ENCODE results near the gene HIP1. TPM values are rescaled to one million over a fixed set of nuclear protein-coding genes. Genes with fewer than 3 reads are reported as not detected.
"Not testable (repeated sequence)": the region's sequence is repeated elsewhere in the genome, so short reads cannot be mapped to it uniquely, and the experiment has no call there.

HIP1 gene
- total RNA-seq, 1 experiment from 2014 or later: 13.7 TPM

DNA sequence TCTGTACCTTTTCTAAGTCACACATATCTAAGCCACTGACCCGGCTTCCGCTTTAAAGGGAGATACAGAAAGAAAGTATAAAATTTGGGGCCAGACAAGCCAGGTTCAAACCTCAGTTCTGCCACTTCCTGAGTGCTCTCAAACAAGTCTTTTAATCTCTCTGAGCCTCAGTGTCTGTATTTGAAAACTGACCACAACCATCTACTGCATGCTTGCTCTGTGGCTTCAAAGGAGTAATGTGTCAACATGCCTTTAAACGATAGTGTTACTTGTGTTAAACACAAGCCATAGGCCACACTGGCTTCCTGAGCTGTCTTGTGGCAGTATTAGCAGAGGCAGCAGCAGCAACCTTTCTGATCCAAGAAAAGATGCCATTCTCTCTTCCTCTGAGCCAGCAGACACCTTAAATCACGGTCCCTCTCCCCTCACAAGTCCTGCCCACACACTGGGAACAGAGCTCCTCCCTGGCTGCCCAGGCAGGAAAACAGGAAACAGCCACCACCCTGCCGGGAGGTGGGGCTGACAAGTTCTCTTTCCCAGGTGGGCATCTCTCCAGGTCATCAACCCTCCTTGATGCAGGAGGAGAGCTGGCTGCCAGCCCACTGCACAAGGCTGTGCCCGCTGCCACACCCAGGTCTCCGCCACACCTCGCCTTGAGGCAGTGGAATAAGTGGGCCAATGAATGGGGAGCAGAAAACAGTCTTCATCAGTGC lies 10.7 kb downstream of the HIP1 start:
- Mint-ChIP-seq H3K27me3 (ENCODE audit: insufficient read depth, unreplicated experiment) (no peaks in the 10 kb centered on the region), H3K4me1 (ENCODE audit: low read depth, unreplicated experiment) (peaks cover 5% of the 10 kb centered on the region), H3K36me3 (ENCODE audit: insufficient read depth, unreplicated experiment) (no peaks in the 10 kb centered on the region), H3K27ac (ENCODE audit: unreplicated experiment) (no peak overlapping the region), H3K4me3 (ENCODE audit: unreplicated experiment) (no peak overlapping the region), H3K9me3 (ENCODE audit: unreplicated experiment) (no peaks in the 10 kb centered on the region)
- TF ChIP-seq, protein P1, sequence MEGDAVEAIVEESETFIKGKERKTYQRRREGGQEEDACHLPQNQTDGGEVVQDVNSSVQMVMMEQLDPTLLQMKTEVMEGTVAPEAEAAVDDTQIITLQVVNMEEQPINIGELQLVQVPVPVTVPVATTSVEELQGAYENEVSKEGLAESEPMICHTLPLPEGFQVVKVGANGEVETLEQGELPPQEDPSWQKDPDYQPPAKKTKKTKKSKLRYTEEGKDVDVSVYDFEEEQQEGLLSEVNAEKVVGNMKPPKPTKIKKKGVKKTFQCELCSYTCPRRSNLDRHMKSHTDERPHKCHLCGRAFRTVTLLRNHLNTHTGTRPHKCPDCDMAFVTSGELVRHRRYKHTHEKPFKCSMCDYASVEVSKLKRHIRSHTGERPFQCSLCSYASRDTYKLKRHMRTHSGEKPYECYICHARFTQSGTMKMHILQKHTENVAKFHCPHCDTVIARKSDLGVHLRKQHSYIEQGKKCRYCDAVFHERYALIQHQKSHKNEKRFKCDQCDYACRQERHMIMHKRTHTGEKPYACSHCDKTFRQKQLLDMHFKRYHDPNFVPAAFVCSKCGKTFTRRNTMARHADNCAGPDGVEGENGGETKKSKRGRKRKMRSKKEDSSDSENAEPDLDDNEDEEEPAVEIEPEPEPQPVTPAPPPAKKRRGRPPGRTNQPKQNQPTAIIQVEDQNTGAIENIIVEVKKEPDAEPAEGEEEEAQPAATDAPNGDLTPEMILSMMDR (IDR thresholded peaks at IDR 0.05; ENCODE audit: insufficient read depth in 1 of 2, low read depth in 1 of 2, low read length in 1 of 2, severe bottlenecking in 1 of 2, unreplicated experiment in 1 of 2): no peak
- H3K36me3 ChIP-seq (ENCODE audit: control insufficient read depth, insufficient read depth, low read length): no peaks in the 10 kb centered on the region
- no peaks in the 10 kb centered on the region for H3K4me1 ChIP-seq
- ChIA-PET POLR2A (no interaction called here), CTCF (interaction anchor here (1.3 kb wide), 1 partner anchor 34 kb away, joined by 5 read pairs; no protein-coding TSS in a partner anchor)
- H3K9me3 ChIP-seq: no peaks in the 10 kb centered on the region
- intact Hi-C loops (cut with micrococcal nuclease; ENCODE audit: unreplicated experiment): no loop called here
- no peak overlapping the region for H3K4me3 ChIP-seq (ENCODE audit: low read depth, low read length)
- BruUV-seq (replicated peaks): no TSS peak
- H3K27me3 ChIP-seq (replicated peaks; ENCODE audit: control insufficient read depth, insufficient read depth, low read length): no peaks in the 10 kb centered on the region
- no peak for DNase-seq

DNA sequence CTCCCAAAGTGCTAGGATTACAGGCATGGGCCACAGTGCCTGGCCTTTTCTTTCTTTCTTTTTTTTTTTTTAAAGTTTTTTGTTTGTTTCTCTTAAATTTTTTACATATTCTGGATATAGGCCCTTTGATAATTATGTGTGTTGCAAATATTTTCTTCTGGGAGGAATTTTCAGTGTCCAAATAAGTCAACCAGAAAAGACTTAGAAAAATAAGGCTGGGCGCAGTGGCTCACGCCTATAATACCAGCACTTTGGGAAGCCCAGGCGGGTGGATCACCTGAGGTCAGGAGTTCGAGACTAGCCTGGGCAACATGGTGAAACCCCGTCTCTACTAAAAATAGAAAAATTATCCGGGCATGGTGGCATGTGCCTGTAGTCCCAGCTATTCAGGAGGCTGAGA lies 11.4 kb downstream of the HIP1 start:
- H3K27ac Mint-ChIP-seq (ENCODE audit: unreplicated experiment); intact Hi-C loops (cut with micrococcal nuclease; ENCODE audit: unreplicated experiment): not testable (repeated sequence)

DNA sequence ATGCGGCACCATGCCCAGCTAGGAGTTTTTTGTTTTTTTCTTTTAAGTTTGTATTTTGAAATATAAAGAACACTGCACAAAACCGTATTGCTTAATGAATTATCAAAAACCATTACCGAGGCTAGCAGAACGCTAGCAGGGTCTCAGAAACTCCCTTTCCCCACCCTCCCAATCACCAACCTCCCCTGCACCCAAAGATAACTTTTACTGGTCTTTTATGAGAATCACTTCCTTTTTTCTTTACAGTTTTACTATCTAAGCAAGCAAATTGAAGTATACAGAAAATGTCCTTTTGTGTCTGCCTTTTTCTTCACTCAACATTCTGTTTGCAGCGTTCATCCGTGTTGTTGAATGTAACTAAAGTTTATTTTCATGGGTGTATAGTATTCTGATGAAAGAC lies 13.4 kb downstream of the HIP1 start:
- H3K9me3 ChIP-seq: no peaks in the 10 kb centered on the region
- ChIA-PET CTCF (no interaction called here), POLR2A (no interaction called here)
- TF ChIP-seq, protein P1 (IDR thresholded peaks at IDR 0.05; ENCODE audit: insufficient read depth in 1 of 2, low read depth in 1 of 2, low read length in 1 of 2, severe bottlenecking in 1 of 2, unreplicated experiment in 1 of 2): no peak
- no peak for DNase-seq
- H3K4me3 ChIP-seq (ENCODE audit: low read depth, low read length): no peak overlapping the region
- no peaks in the 10 kb centered on the region for H3K36me3 ChIP-seq (ENCODE audit: control insufficient read depth, insufficient read depth, low read length)
- H3K36me3 Mint-ChIP-seq (ENCODE audit: insufficient read depth, unreplicated experiment): no peaks in the 10 kb centered on the region
- BruUV-seq (replicated peaks): no TSS peak
- H3K9me3 Mint-ChIP-seq (ENCODE audit: unreplicated experiment): no peaks in the 10 kb centered on the region
- no peak overlapping the region for H3K4me3 Mint-ChIP-seq (ENCODE audit: unreplicated experiment)
- H3K27me3 ChIP-seq (replicated peaks; ENCODE audit: control insufficient read depth, insufficient read depth, low read length): no peaks in the 10 kb centered on the region
- H3K4me1 ChIP-seq: no peaks in the 10 kb centered on the region
- no peaks in the 10 kb centered on the region for H3K27me3 Mint-ChIP-seq (ENCODE audit: insufficient read depth, unreplicated experiment)
- peaks cover 5% of the 10 kb centered on the region for H3K4me1 Mint-ChIP-seq (ENCODE audit: low read depth, unreplicated experiment)
- intact Hi-C loops (cut with micrococcal nuclease; ENCODE audit: unreplicated experiment): no loop called here
- H3K27ac Mint-ChIP-seq (ENCODE audit: unreplicated experiment): no peak overlapping the region

More for the DNA sequence above, 11.4 kb downstream of the HIP1 start:
- H3K36me3 ChIP-seq (ENCODE audit: control insufficient read depth, insufficient read depth, low read length); BruUV-seq (replicated peaks); H3K4me1 ChIP-seq; H3K27me3 Mint-ChIP-seq (ENCODE audit: insufficient read depth, unreplicated experiment); H3K4me1 Mint-ChIP-seq (ENCODE audit: low read depth, unreplicated experiment); POLR2A ChIA-PET; H3K36me3 Mint-ChIP-seq (ENCODE audit: insufficient read depth, unreplicated experiment); H3K9me3 Mint-ChIP-seq (ENCODE audit: unreplicated experiment); H3K27me3 ChIP-seq (replicated peaks; ENCODE audit: control insufficient read depth, insufficient read depth, low read length); DNase-seq; H3K4me3 Mint-ChIP-seq (ENCODE audit: unreplicated experiment); H3K9me3 ChIP-seq; H3K4me3 ChIP-seq (ENCODE audit: low read depth, low read length): not testable (repeated sequence)
- CTCF ChIA-PET: interaction anchor here (1.3 kb wide), 1 partner anchor 35 kb away, joined by 5 read pairs; no protein-coding TSS in a partner anchor

Data from Caco-2 (cell line).